PC-9 (cell line): ENCODE data around the gene TSG101. TPM values are rescaled to one million over a fixed set of nuclear protein-coding genes. Genes with fewer than 3 reads are reported as not detected.

ENCODE experiments used
- BruUV-seq: library from RNA; stranded (reverse); fragments of 400-500 nt; replicated peaks from 2 replicates; lab custom pipeline; 2021; lab: Mats Ljungman, UMichigan
- CTCF ChIA-PET: fragments of 300-600 bp; sonication (Branson Sonifier 250); formaldehyde crosslinking; loops from one replicate; lab custom pipeline; 2022; ENCODE audit warnings: antibody characterized with exemption; lab: Charles Lee
- POLR2A ChIA-PET: fragments of 300-600 bp; sonication (Branson Sonifier 250); formaldehyde crosslinking; loops from one replicate; lab custom pipeline; 2022; ENCODE audit warnings: antibody characterized with exemption; ENCODE audit not compliant: unreplicated experiment; lab: Charles Lee
- DNase-seq, 2 experiments: peaks; one replicate each; pipeline versions ENCODE4 v3.0.0 to v3.0.0-alpha.2; 2015 to 2022; ENCODE audit warnings: mixed read lengths in 1 of 2
- H2AFZ ChIP-seq: fragments of 200-600 bp; sonication (generic); 2 replicates; pipeline ENCODE4 v1.8.1; 2017; ENCODE audit warnings: antibody characterized with exemption
- H3F3A ChIP-seq: fragments of 200-600 bp; sonication (generic); 2 replicates; pipeline ENCODE4 v1.8.1; 2017; ENCODE audit warnings: antibody characterized with exemption, mild to moderate bottlenecking, low read depth; ENCODE audit not compliant: insufficient read depth
- H3K27ac ChIP-seq: fragments of 200-600 bp; sonication (generic); 2 replicates; pipeline ENCODE4 v1.6.1; 2016; ENCODE audit warnings: mixed run types
- H3K27me3 ChIP-seq: fragments of 200-600 bp; sonication (generic); 2 replicates; pipeline ENCODE4 v1.6.1; 2016; ENCODE audit warnings: low read depth, mixed run types; ENCODE audit not compliant: insufficient read depth
- H3K36me3 ChIP-seq: fragments of 200-600 bp; sonication (generic); 2 replicates; pipeline ENCODE4 v1.6.1; 2016; ENCODE audit warnings: low read depth, mixed run types
- H3K4me1 ChIP-seq: fragments of 200-600 bp; sonication (generic); replicated peaks from 2 replicates; pipeline ENCODE4 v1.6.1; 2016; ENCODE audit warnings: mixed run types; ENCODE audit not compliant: insufficient read depth
- H3K4me2 ChIP-seq: fragments of 200-600 bp; sonication (generic); 2 replicates; pipeline ENCODE4 v1.6.1; 2017; ENCODE audit warnings: mixed run types
- H3K4me3 ChIP-seq: fragments of 200-600 bp; sonication (generic); 2 replicates; pipeline ENCODE4 v1.6.1; 2016; ENCODE audit warnings: mixed run types
- H3K79me2 ChIP-seq: fragments of 200-600 bp; sonication (generic); 2 replicates; pipeline ENCODE4 v1.6.1; 2017; ENCODE audit warnings: low read depth, mixed run types
- H3K9me2 ChIP-seq: fragments of 200-600 bp; sonication (generic); 2 replicates; pipeline ENCODE4 v1.8.1; 2017; ENCODE audit warnings: mild to moderate bottlenecking; ENCODE audit not compliant: insufficient read depth
- H3K9me3 ChIP-seq: fragments of 200-600 bp; sonication (generic); 2 replicates; pipeline ENCODE4 v1.8.1; 2016; ENCODE audit warnings: low read depth; ENCODE audit not compliant: insufficient read depth
- H4K20me1 ChIP-seq: fragments of 200-600 bp; sonication (generic); 2 replicates; pipeline ENCODE4 v1.8.1; 2017; ENCODE audit not compliant: insufficient read depth
- CTCF ChIP-seq: fragments of 200-600 bp; sonication (generic); conservative IDR thresholded peaks from 2 replicates; pipeline ENCODE4 v1.6.1; 2017; ENCODE audit warnings: mixed run types, antibody characterized with exemption, mild to moderate bottlenecking, moderate library complexity
- EZH2 ChIP-seq: fragments of 200-600 bp; sonication (generic); IDR thresholded peaks from 2 replicates; pipeline ENCODE4 v1.8.0; 2017; ENCODE audit warnings: antibody characterized with exemption, low read depth
- intact Hi-C: fragments of 100-400 bp; cut with micrococcal nuclease; formaldehyde crosslinking; loops from one replicate; pipeline ENCODE4 v1.10.0; 2022; ENCODE audit not compliant: unreplicated experiment
- total RNA-seq: library from RNA; stranded (reverse); gene quantifications from 2 replicates; pipeline ENCODE4 v1.2.3, GENCODE V29; 2021

TSG101 gene
- total RNA-seq, 1 experiment from 2014 or later = 97.1 TPM

- no peak for DNase-seq
- Histone ChIP-seq H3K4me1 (no peaks in the 10 kb centered on the region), H2AFZ (no peak overlapping the region), H3K36me3 (0 out of 2 replicates have a peak, but pooled peaks cover 13% of the 10 kb centered on the region), H3K79me2 (no peaks in the 10 kb centered on the region), H3K27ac (no peak overlapping the region), H3K9me3 (no peaks in the 10 kb centered on the region), H4K20me1 (no peaks in the 10 kb centered on the region; the same call in 1 of the 2 replicates), H3K27me3 (no peaks in the 10 kb centered on the region), H3K4me3 (no peak overlapping the region), H3K9me2 (no peaks in the 10 kb centered on the region), H3K4me2 (no peak overlapping the region), H3F3A (peaks cover 12% of the 10 kb centered on the region; the same call in 1 of the 2 replicates)
- BruUV-seq = no TSS peak
- POLR2A ChIA-PET = no interaction called here
- intact Hi-C loops = no loop called here
- CTCF ChIA-PET = interaction anchor here (0.5 kb wide), 1 partner anchor 507 kb away, joined by 4 read pairs; no protein-coding TSS in a partner anchor
- TF ChIP-seq CTCF (no peak), EZH2 (no peak)
These were observed 9.5 kb upstream of the TSG101 start for GRCh38 chr11:18536209-18536608.

- Histone ChIP-seq H4K20me1 (no peaks in the 10 kb centered on the region), H3K27me3 (no peaks in the 10 kb centered on the region), H3K4me2 (no peak overlapping the region), H3F3A (peaks cover 12% of the 10 kb centered on the region; the same call in 1 of the 2 replicates), H3K36me3 (0 out of 2 replicates have a peak, but pooled peaks cover 13% of the 10 kb centered on the region), H3K4me1 (no peaks in the 10 kb centered on the region), H3K4me3 (no peak overlapping the region), H3K79me2 (no peaks in the 10 kb centered on the region), H3K9me3 (no peaks in the 10 kb centered on the region), H2AFZ (no peak overlapping the region), H3K27ac (no peak overlapping the region), H3K9me2 (no peaks in the 10 kb centered on the region)
- CTCF ChIA-PET = no interaction called here
- BruUV-seq = no TSS peak
- intact Hi-C loops = no loop called here
- DNase-seq = no peak
- POLR2A ChIA-PET = no interaction called here
- no peak for TF ChIP-seq EZH2
- TF ChIP-seq CTCF = no peak
These were observed 7.5 kb upstream of the TSG101 start for GRCh38 chr11:18534245-18534644.

- TF ChIP-seq CTCF = no peak
- no peak for TF ChIP-seq EZH2
- H3K4me2 ChIP-seq = no peak overlapping the region
- H3K79me2 ChIP-seq = peaks cover 8% of the 10 kb centered on the region
- H3K27me3 ChIP-seq = no peaks in the 10 kb centered on the region
- DNase-seq = no peak
- H2AFZ ChIP-seq = no peak overlapping the region
- CTCF ChIA-PET = interaction anchor here (0.6 kb wide), 3 partner anchors 42 to 1179 kb away, joined by 4 to 9 read pairs (median 4); partner anchors contain the start of gene NAV2
- no peak overlapping the region for H3K4me3 ChIP-seq
- H3K36me3 ChIP-seq = 0 out of 2 replicates have a peak, but pooled peaks cover 13% of the 10 kb centered on the region
- no TSS peak for BruUV-seq
- no peaks in the 10 kb centered on the region for H4K20me1 ChIP-seq
- intact Hi-C loops = no loop called here
- no peaks in the 10 kb centered on the region for H3K9me3 ChIP-seq
- POLR2A ChIA-PET = no interaction called here
- peaks cover 12% of the 10 kb centered on the region; the same call in 1 of the 2 replicates for H3F3A ChIP-seq
- H3K9me2 ChIP-seq = no peaks in the 10 kb centered on the region
- no peak overlapping the region for H3K27ac ChIP-seq
- H3K4me1 ChIP-seq = no peaks in the 10 kb centered on the region
These were observed 6.6 kb upstream of the TSG101 start for GRCh38 chr11:18533365-18533764.
